GM21526 (cell line): ENCODE data around the gene WDR87.

Experiments
- ATAC-seq: cut with Tn5 transposase; IDR thresholded peaks from one replicate; pipeline ENCODE4 v1.9.1; 2021; ENCODE audit warnings: moderate library complexity; ENCODE audit not compliant: unreplicated experiment, low FRiP score

The WDR87 gene

GRCh38 chr19:37905946-37906868 is at the start of gene WDR87:
WDR87 (minus strand) TSS chr19:37906594; CDS start chr19:37898239, 8,355 bp downstream.
- ATAC-seq: no peak

- no peak for ATAC-seq
Observed at GRCh38 chr19:37955986-37956385, 49.6 kb upstream of the WDR87 start.

GRCh38 chr19:37954421-37954874 is 48.1 kb upstream of the WDR87 start:
- no peak for ATAC-seq

GRCh38 chr19:37953918-37954303 is 47.5 kb upstream of the WDR87 start:
- no peak for ATAC-seq

- ATAC-seq: no peak
Observed at GRCh38 chr19:37953171-37953917, 47.0 kb upstream of the WDR87 start.

- no peak for ATAC-seq
Observed at GRCh38 chr19:37951816-37952210, 45.4 kb upstream of the WDR87 start.

GRCh38 chr19:37950471-37951175 is 44.2 kb upstream of the WDR87 start:
- ATAC-seq: no peak

GRCh38 chr19:37948362-37948761 is 42.0 kb upstream of the WDR87 start:
- ATAC-seq: no peak

GRCh38 chr19:37947778-37948177 is 41.4 kb upstream of the WDR87 start:
- ATAC-seq: no peak

- ATAC-seq: no peak
Observed at GRCh38 chr19:37946132-37946531, 39.7 kb upstream of the WDR87 start.

- no peak for ATAC-seq
Observed at GRCh38 chr19:37943480-37943879, 37.1 kb upstream of the WDR87 start.

- no peak for ATAC-seq
Observed at GRCh38 chr19:37942516-37942902, 36.1 kb upstream of the WDR87 start.

- no peak for ATAC-seq
Observed at GRCh38 chr19:37941782-37942515, 35.6 kb upstream of the WDR87 start.

- no peak for ATAC-seq
Observed at GRCh38 chr19:37938353-37938752, 32.0 kb upstream of the WDR87 start.

- ATAC-seq: no peak
Observed at GRCh38 chr19:37936886-37937285, 30.5 kb upstream of the WDR87 start.

- no peak for ATAC-seq
Observed at GRCh38 chr19:37936166-37936565, 29.8 kb upstream of the WDR87 start.

- no peak for ATAC-seq
Observed at GRCh38 chr19:37935341-37935740, 28.9 kb upstream of the WDR87 start.

- ATAC-seq: no peak
Observed at GRCh38 chr19:37933937-37934358, 27.6 kb upstream of the WDR87 start.

- ATAC-seq: no peak
Observed at GRCh38 chr19:37932985-37933936, 26.9 kb upstream of the WDR87 start.
